Natural killer cell (primary cell): ENCODE data around the gene TUBGCP6. TPM values are rescaled to one million over a fixed set of nuclear protein-coding genes. Genes with fewer than 3 reads are reported as not detected.

Experiments used
- ATAC-seq, 3 donors: fragments of 150-1000 bp in 2 of 3; fragments of 200-7000 bp in 1 of 3; cut with Tn5 transposase; 1 replicate in 1 of 3; 2 replicates in 2 of 3; pipeline ENCODE4 v1.10.0; 2021; ENCODE audit warnings: mild to moderate bottlenecking in 2 of 3, moderate library complexity in 2 of 3
- DNase-seq, 2 donors: peaks; one replicate each; pipeline versions ENCODE4 v3.0.0 to v3.0.0-alpha.2; 2013 to 2021; ENCODE audit warnings: mixed read lengths in 1 of 2
- H3K27ac ChIP-seq: one replicate; pipeline ENCODE4 v1.5.1; 2013; ENCODE audit warnings: mild to moderate bottlenecking, low read length
- H3K27me3 ChIP-seq: one replicate; pipeline ENCODE4 v1.6.1; 2013; ENCODE audit warnings: low read length; ENCODE audit not compliant: control insufficient read depth, insufficient read depth
- H3K36me3 ChIP-seq: one replicate; pipeline ENCODE4 v1.6.1; 2013; ENCODE audit warnings: low read length; ENCODE audit not compliant: control insufficient read depth, insufficient read depth
- H3K4me1 ChIP-seq: one replicate; pipeline ENCODE4 v1.6.1; 2013; ENCODE audit warnings: low read length; ENCODE audit not compliant: control insufficient read depth, insufficient read depth
- H3K4me3 ChIP-seq: one replicate; pipeline ENCODE4 v1.5.1; 2013; ENCODE audit warnings: low read length
- H3K9me3 ChIP-seq: one replicate; pipeline ENCODE4 v1.6.1; 2013; ENCODE audit warnings: low read length; ENCODE audit not compliant: control insufficient read depth, insufficient read depth
- H3K27ac Mint-ChIP-seq, 2 donors: one replicate each; pipeline ENCODE4 v1.8.0; 2022; ENCODE audit warnings: mild to moderate bottlenecking in 2 of 2, mixed read lengths in 2 of 2, moderate library complexity in 1 of 2
- H3K27me3 Mint-ChIP-seq, 2 donors: one replicate each; pipeline ENCODE4 v1.8.0; 2022; ENCODE audit warnings: low read depth in 2 of 2, mixed read lengths in 2 of 2
- H3K36me3 Mint-ChIP-seq: one replicate; pipeline ENCODE4 v1.8.0; 2022; ENCODE audit warnings: mixed read lengths
- H3K4me1 Mint-ChIP-seq, 2 donors: one replicate each; pipeline ENCODE4 v1.8.0; 2022; ENCODE audit warnings: mixed read lengths in 2 of 2
- H3K4me3 Mint-ChIP-seq: one replicate; pipeline ENCODE4 v1.8.0; 2022; ENCODE audit warnings: mild to moderate bottlenecking, moderate library complexity, mixed read lengths
- H3K9me3 Mint-ChIP-seq, 2 donors: one replicate each; pipeline ENCODE4 v1.8.0; 2022; ENCODE audit warnings: mixed read lengths in 2 of 2
- CTCF ChIP-seq: fragments of 200-600 bp; IDR thresholded peaks from one replicate; pipeline ENCODE4 v1.8.0; 2022; ENCODE audit warnings: antibody characterized with exemption
- WGBS: methylation state at CpG from one replicate; pipeline ENCODE4 v1.1.7; 2013; ENCODE audit warnings: missing lambda C conversion rate; ENCODE audit not compliant: insufficient coverage; 5-methylcytosine and 5-hydroxymethylcytosine counted together
- intact Hi-C: fragments of 100-400 bp; cut with micrococcal nuclease; formaldehyde crosslinking; loops from one replicate; pipeline ENCODE4 v1.14.2; 2022
- total RNA-seq, 4 donors: library from RNA; stranded (reverse); fragments of 120-200 nt in 1 of 4; gene quantifications; one replicate each; pipeline versions ENCODE4 v1.2.3 to v1.2.4, GENCODE V29; 2013 to 2022

The TUBGCP6 gene
- total RNA-seq, 3 donors from 2014 or later (not counting 1 experiment from before 2014, with no cell fraction given): 105 to 126 (median 118) TPM

GRCh38 chr22:50175191-50175461 is 69.7 kb downstream of the TUBGCP6 start:
- H3K27ac ChIP-seq: no peak overlapping the region
- no peaks in the 10 kb centered on the region for H3K9me3 Mint-ChIP-seq
- no peaks in the 10 kb centered on the region for H3K36me3 Mint-ChIP-seq
- H3K36me3 ChIP-seq: no peaks in the 10 kb centered on the region
- peaks cover 7 to 13% of the 10 kb centered on the region in 2 donors for H3K4me1 Mint-ChIP-seq
- H3K4me3 Mint-ChIP-seq: no peak overlapping the region
- TF ChIP-seq CTCF: no peak
- H3K27me3 ChIP-seq: peaks cover 11% of the 10 kb centered on the region
- intact Hi-C loops: no loop called here
- no peaks in the 10 kb centered on the region for H3K9me3 ChIP-seq
- WGBS: 91% methylated on average over 6 of the region's 6 CpGs
- DNase-seq (no peak), ATAC-seq (no peak)
- no peak overlapping the region for H3K4me3 ChIP-seq
- H3K27ac Mint-ChIP-seq: no peak overlapping the region
- peaks cover 6 to 21% of the 10 kb centered on the region in 2 donors for H3K27me3 Mint-ChIP-seq
- peaks cover 12% of the 10 kb centered on the region for H3K4me1 ChIP-seq

- 90% methylated on average over 27 of the region's 27 CpGs for WGBS
Observed at GRCh38 chr22:50174382-50175190, 70.2 kb downstream of the TUBGCP6 start.

GRCh38 chr22:50173983-50174355 is 70.9 kb downstream of the TUBGCP6 start:
- peaks cover 5% of the 10 kb centered on the region for H3K4me1 ChIP-seq
- WGBS: 88% methylated on average over 6 of the region's 6 CpGs
- ATAC-seq: no peak
- Mint-ChIP-seq H3K4me1 (peaks cover 0 to 11% of the 10 kb centered on the region in 2 donors), H3K4me3 (no peak overlapping the region), H3K27ac (no peak overlapping the region), H3K9me3 (no peaks in the 10 kb centered on the region), H3K27me3 (peaks cover 10 to 21% of the 10 kb centered on the region in 2 donors), H3K36me3 (no peaks in the 10 kb centered on the region)
- TF ChIP-seq CTCF: no peak
- H3K27ac ChIP-seq: no peak overlapping the region
- intact Hi-C loops: no loop called here
- no peaks in the 10 kb centered on the region for H3K9me3 ChIP-seq
- DNase-seq: no peak
- H3K27me3 ChIP-seq: peaks cover 15% of the 10 kb centered on the region
- no peak overlapping the region for H3K4me3 ChIP-seq
- H3K36me3 ChIP-seq: no peaks in the 10 kb centered on the region

More at GRCh38 chr22:50174382-50175190, 70.2 kb downstream of the TUBGCP6 start:
- no peaks in the 10 kb centered on the region for H3K9me3 Mint-ChIP-seq
- Histone ChIP-seq H3K4me3 (no peak overlapping the region), H3K27me3 (peaks cover 11% of the 10 kb centered on the region), H3K9me3 (no peaks in the 10 kb centered on the region), H3K27ac (no peak overlapping the region), H3K4me1 (peaks cover 7% of the 10 kb centered on the region), H3K36me3 (no peaks in the 10 kb centered on the region)
- intact Hi-C loops: no loop called here
- ATAC-seq (no peak), DNase-seq (no peak)
- TF ChIP-seq CTCF: no peak
- no peak overlapping the region for H3K4me3 Mint-ChIP-seq
- H3K4me1 Mint-ChIP-seq: peaks cover 2 to 8% of the 10 kb centered on the region in 2 donors
- H3K27me3 Mint-ChIP-seq: peaks cover 6 to 18% of the 10 kb centered on the region in 2 donors
- no peak overlapping the region for H3K27ac Mint-ChIP-seq
- H3K36me3 Mint-ChIP-seq: no peaks in the 10 kb centered on the region
